ENCODE data around the gene C3AR1.
"Not testable (repeated sequence)": the region's sequence is repeated elsewhere in the genome, so short reads cannot be mapped to it uniquely, and the experiment has no call there.

C3AR1 gene

GRCh38 chr12:8035440-8036010 lies 30.6 kb downstream of the C3AR1 start:
- Histone ChIP-seq H3K36me3 (peaks cover 6% of the 10 kb centered on the region; the same call in 1 of the 2 replicates), H3K4me3 (ENCODE audit: low read depth, low read length) (no peak overlapping the region), H3K9me3 (ENCODE audit: severe bottlenecking) (no peaks in the 10 kb centered on the region), H3K27ac (no peak overlapping the region), H3K27me3 (ENCODE audit: insufficient read depth, low read depth, severe bottlenecking) (no peaks in the 10 kb centered on the region)
- no peak for DNase-seq
- no peak for TF ChIP-seq CTCF (IDR thresholded peaks at IDR 0.05; ENCODE audit: low read depth, low read length)

- H3K4me3 ChIP-seq (ENCODE audit: low read depth, low read length) = no peak overlapping the region
- H3K9me3 ChIP-seq (ENCODE audit: severe bottlenecking) = no peaks in the 10 kb centered on the region
- no peak for TF ChIP-seq CTCF (IDR thresholded peaks at IDR 0.05; ENCODE audit: low read depth, low read length)
- H3K36me3 ChIP-seq = no peaks in the 10 kb centered on the region
- no peak for DNase-seq
- H3K27ac ChIP-seq = no peak overlapping the region
- H3K27me3 ChIP-seq (ENCODE audit: insufficient read depth, low read depth, severe bottlenecking) = no peaks in the 10 kb centered on the region
These were observed 31.4 kb downstream of the C3AR1 start for GRCh38 chr12:8034802-8035201.

- no peak for TF ChIP-seq CTCF (IDR thresholded peaks at IDR 0.05; ENCODE audit: low read depth, low read length)
- Histone ChIP-seq H3K9me3 (ENCODE audit: severe bottlenecking) (no peaks in the 10 kb centered on the region), H3K36me3 (no peaks in the 10 kb centered on the region), H3K4me3 (ENCODE audit: low read depth, low read length) (peak overlapping the region; percentile 90), H3K27ac (peak overlapping the region; percentile 75), H3K27me3 (ENCODE audit: insufficient read depth, low read depth, severe bottlenecking) (no peaks in the 10 kb centered on the region)
- peak; percentile 66 for DNase-seq
These were observed 32.8 kb downstream of the C3AR1 start for GRCh38 chr12:8033153-8034044.

- peak; percentile 8; the same call in 1 of the 2 replicates for TF ChIP-seq CTCF (IDR thresholded peaks at IDR 0.05; ENCODE audit: low read depth, low read length)
- no peaks in the 10 kb centered on the region for H3K27me3 ChIP-seq (ENCODE audit: insufficient read depth, low read depth, severe bottlenecking)
- no peaks in the 10 kb centered on the region for H3K9me3 ChIP-seq (ENCODE audit: severe bottlenecking)
- H3K36me3 ChIP-seq = no peaks in the 10 kb centered on the region
- DNase-seq = peak; percentile 67
- H3K4me3 ChIP-seq (ENCODE audit: low read depth, low read length) = peak within 1 kb of the TSS; percentile 90
- peak within 1 kb of the TSS; percentile 75 for H3K27ac ChIP-seq
These were observed 33.7 kb downstream of the C3AR1 start, which contains the start of gene FOXJ2 for GRCh38 chr12:8032242-8033152. Gene FOXJ2 (plus strand): TSS chr12:8032716. CDS start chr12:8039833, 7,117 bp downstream.

GRCh38 chr12:8031872-8032241 lies 34.3 kb downstream of the C3AR1 start:
- H3K36me3 ChIP-seq = no peaks in the 10 kb centered on the region
- H3K4me3 ChIP-seq (ENCODE audit: low read depth, low read length) = peak overlapping the region; percentile 90
- H3K27ac ChIP-seq = peak overlapping the region; percentile 75
- no peaks in the 10 kb centered on the region for H3K9me3 ChIP-seq (ENCODE audit: severe bottlenecking)
- no peak for DNase-seq
- no peak for TF ChIP-seq CTCF (IDR thresholded peaks at IDR 0.05; ENCODE audit: low read depth, low read length)
- no peaks in the 10 kb centered on the region for H3K27me3 ChIP-seq (ENCODE audit: insufficient read depth, low read depth, severe bottlenecking)

- H3K4me3 ChIP-seq (ENCODE audit: low read depth, low read length); H3K27me3 ChIP-seq (ENCODE audit: insufficient read depth, low read depth, severe bottlenecking); DNase-seq; H3K36me3 ChIP-seq; H3K9me3 ChIP-seq (ENCODE audit: severe bottlenecking); H3K27ac ChIP-seq: not testable (repeated sequence)
These were observed 35.1 kb downstream of the C3AR1 start for GRCh38 chr12:8031017-8031416.
